ENCODE measurements around the gene BAIAP3. TPM values are rescaled to one million over a fixed set of nuclear protein-coding genes. Genes with fewer than 3 reads are reported as not detected.

The BAIAP3 gene
- total and polyA plus RNA-seq, 10 of the 15 experiments (the other 5 are each of a cell fraction or from before 2014, with no cell fraction given): 0.03 to 0.56 (median 0.17) TPM; not detected in 3

- TF ChIP-seq CUX1 (IDR thresholded peaks at IDR 0.05; ENCODE audit: insufficient replicate concordance, low read depth, low read length) (no peak), NKRF (conservative IDR thresholded peaks at IDR 0.05) (no peak; the same call in 1 of the 2 replicates), ZNF24 (IDR thresholded peaks at IDR 0.05) (no peak), MEF2B (IDR thresholded peaks at IDR 0.05; ENCODE audit: partially characterized antibody, poor library complexity, severe bottlenecking) (peak; percentile 54), E4F1 (IDR thresholded peaks at IDR 0.05; ENCODE audit: borderline replicate concordance, partially characterized antibody) (no peak), DPF2 (IDR thresholded peaks at IDR 0.05) (peak; percentile 69), SUZ12 (IDR thresholded peaks at IDR 0.05; ENCODE audit: unreplicated experiment) (peak; percentile 10), LARP7 (IDR thresholded peaks at IDR 0.05) (no peak), RUNX3 (IDR thresholded peaks at IDR 0.05; ENCODE audit: low read length) (peak; percentile 28; the same call in 1 of the 2 replicates), GATAD2B (conservative IDR thresholded peaks at IDR 0.05; ENCODE audit: low read depth) (0 out of 2 replicates have a peak, but pooled peaks have one; percentile 36), CHD2 (IDR thresholded peaks at IDR 0.05; ENCODE audit: borderline replicate concordance, low read depth, low read length) (no peak; the same call in 1 of the 2 replicates), TCF7 (IDR thresholded peaks at IDR 0.05; ENCODE audit: borderline replicate concordance) (no peak), FOXK2 (IDR thresholded peaks at IDR 0.05) (peak; percentile 78), MLLT1 (IDR thresholded peaks at IDR 0.05) (no peak), IRF4 (IDR thresholded peaks at IDR 0.05; ENCODE audit: low read depth, low read length) (no peak), PML (IDR thresholded peaks at IDR 0.05; ENCODE audit: low read length) (no peak)
Measured at GRCh38 chr16:1331712-1332617, 1.5 kb upstream of the BAIAP3 start (continued).
